ENCODE measurements around the gene TREH. TPM values are rescaled to one million over a fixed set of nuclear protein-coding genes. Genes with fewer than 3 reads are reported as not detected.

Gene TREH
- total RNA-seq, 1 donor from 2014 or later = 0.25 TPM

GRCh38 chr11:118618991-118619375 lies 60.5 kb downstream of the TREH start:
- H3K36me3 ChIP-seq = peaks cover 0 to 26% of the 10 kb centered on the region in 2 donors
- intact Hi-C loops (cut with DNase I) = no loop called here
- peak overlapping the region; percentile 90 for H3K27ac ChIP-seq
- peaks cover 70% of the 10 kb centered on the region for H3K4me1 ChIP-seq
- H3K9me3 ChIP-seq = no peaks in the 10 kb centered on the region
- peak overlapping the region in 1 of 2 donors; percentile 6 for H3K4me3 ChIP-seq
- no peak for DNase-seq (ENCODE audit: extremely low spot score in 2 of 2)
- TF ChIP-seq, protein P1, sequence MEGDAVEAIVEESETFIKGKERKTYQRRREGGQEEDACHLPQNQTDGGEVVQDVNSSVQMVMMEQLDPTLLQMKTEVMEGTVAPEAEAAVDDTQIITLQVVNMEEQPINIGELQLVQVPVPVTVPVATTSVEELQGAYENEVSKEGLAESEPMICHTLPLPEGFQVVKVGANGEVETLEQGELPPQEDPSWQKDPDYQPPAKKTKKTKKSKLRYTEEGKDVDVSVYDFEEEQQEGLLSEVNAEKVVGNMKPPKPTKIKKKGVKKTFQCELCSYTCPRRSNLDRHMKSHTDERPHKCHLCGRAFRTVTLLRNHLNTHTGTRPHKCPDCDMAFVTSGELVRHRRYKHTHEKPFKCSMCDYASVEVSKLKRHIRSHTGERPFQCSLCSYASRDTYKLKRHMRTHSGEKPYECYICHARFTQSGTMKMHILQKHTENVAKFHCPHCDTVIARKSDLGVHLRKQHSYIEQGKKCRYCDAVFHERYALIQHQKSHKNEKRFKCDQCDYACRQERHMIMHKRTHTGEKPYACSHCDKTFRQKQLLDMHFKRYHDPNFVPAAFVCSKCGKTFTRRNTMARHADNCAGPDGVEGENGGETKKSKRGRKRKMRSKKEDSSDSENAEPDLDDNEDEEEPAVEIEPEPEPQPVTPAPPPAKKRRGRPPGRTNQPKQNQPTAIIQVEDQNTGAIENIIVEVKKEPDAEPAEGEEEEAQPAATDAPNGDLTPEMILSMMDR (IDR thresholded peaks at IDR 0.05) = no peak
- TF ChIP-seq POLR2A (IDR thresholded peaks at IDR 0.05) (no peak), POLR2AphosphoS5 (IDR thresholded peaks at IDR 0.05; ENCODE audit: insufficient read depth in 1 of 2, low read depth in 1 of 2) (peak in 1 of 2 donors; percentile 46)
- no peaks in the 10 kb centered on the region for H3K27me3 ChIP-seq

DNA sequence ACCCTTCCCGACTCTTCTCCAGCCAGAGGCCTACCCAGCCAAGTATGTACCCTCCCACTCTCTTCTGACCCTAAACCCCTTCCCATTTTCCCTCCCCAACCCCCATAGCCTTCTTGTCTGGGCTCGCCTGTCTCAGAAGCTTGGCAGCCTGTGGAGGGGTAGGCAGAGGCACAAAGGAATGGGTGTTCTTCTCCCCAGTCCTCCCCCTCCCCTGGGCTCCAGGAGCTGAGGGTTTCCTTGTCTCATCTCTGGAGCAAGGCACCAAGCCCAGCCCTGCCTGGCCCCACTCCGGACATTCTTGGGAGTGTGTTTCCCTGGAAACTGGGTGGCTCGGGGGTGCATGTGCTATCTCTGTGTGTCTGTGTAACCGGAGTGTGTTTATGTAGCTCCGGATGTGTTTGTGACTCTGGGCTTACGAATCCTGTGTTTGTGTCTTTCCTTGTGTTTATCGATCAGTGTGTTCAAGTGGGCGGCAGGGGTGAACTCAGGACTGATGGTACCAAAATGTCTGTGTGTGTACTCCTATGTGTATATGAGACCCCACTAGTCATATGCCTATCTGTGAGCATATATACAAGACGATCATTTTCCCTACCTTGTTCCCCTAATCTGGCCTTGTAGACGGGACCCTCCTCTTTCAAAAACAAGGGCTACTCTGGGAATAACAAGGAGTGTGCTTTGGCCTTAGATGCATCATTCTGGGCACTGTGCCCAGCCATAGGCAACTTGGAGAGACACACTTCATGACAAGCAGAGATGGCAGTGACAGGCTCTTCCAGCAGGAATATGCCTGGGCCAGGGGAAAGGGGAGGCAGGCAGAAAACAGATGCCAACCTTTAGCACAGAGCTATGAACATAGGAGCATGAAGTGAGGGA lies 61.1 kb downstream of the TREH start:
- no peak for DNase-seq (ENCODE audit: extremely low spot score in 2 of 2)
- TF ChIP-seq POLR2AphosphoS5 (IDR thresholded peaks at IDR 0.05; ENCODE audit: insufficient read depth in 1 of 2, low read depth in 1 of 2) (no peak), POLR2A (IDR thresholded peaks at IDR 0.05) (no peak)
- TF ChIP-seq, protein P1 (IDR thresholded peaks at IDR 0.05) = no peak
- Histone ChIP-seq H3K9me3 (no peaks in the 10 kb centered on the region), H3K4me1 (peaks cover 69% of the 10 kb centered on the region), H3K27me3 (no peaks in the 10 kb centered on the region), H3K4me3 (peak overlapping the region in 1 of 2 donors; percentile 6), H3K27ac (peak overlapping the region; percentile 90), H3K36me3 (peaks cover 0 to 27% of the 10 kb centered on the region in 2 donors)
- intact Hi-C loops (cut with DNase I) = no loop called here

DNA sequence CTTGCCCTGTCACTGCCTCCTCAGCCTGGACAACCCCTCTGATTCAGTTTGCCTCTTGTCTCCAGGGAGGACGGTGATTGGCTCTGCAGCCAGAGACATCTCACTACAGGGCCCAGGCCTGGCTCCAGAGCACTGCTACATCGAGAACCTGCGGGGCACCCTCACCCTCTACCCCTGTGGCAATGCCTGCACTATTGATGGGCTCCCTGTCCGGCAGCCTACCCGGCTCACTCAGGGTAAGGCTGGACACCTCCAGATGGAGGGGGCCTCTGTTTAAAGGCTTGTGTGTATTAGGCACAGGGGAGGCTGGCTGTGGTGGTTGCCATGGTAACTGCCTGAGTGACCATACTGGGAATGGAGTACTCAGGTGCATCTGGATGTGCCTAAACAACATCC lies 63.5 kb downstream of the TREH start:
- H3K9me3 ChIP-seq = no peaks in the 10 kb centered on the region
- H3K36me3 ChIP-seq = peaks cover 0 to 27% of the 10 kb centered on the region in 2 donors
- no peaks in the 10 kb centered on the region for H3K27me3 ChIP-seq
- intact Hi-C loops (cut with DNase I) = no loop called here
- H3K27ac ChIP-seq = peak overlapping the region; percentile 90
- peaks cover 68% of the 10 kb centered on the region for H3K4me1 ChIP-seq
- TF ChIP-seq POLR2A (IDR thresholded peaks at IDR 0.05) (no peak), POLR2AphosphoS5 (IDR thresholded peaks at IDR 0.05; ENCODE audit: insufficient read depth in 1 of 2, low read depth in 1 of 2) (no peak)
- DNase-seq (ENCODE audit: extremely low spot score in 2 of 2) = no peak
- no peak overlapping the region for H3K4me3 ChIP-seq

DNA sequence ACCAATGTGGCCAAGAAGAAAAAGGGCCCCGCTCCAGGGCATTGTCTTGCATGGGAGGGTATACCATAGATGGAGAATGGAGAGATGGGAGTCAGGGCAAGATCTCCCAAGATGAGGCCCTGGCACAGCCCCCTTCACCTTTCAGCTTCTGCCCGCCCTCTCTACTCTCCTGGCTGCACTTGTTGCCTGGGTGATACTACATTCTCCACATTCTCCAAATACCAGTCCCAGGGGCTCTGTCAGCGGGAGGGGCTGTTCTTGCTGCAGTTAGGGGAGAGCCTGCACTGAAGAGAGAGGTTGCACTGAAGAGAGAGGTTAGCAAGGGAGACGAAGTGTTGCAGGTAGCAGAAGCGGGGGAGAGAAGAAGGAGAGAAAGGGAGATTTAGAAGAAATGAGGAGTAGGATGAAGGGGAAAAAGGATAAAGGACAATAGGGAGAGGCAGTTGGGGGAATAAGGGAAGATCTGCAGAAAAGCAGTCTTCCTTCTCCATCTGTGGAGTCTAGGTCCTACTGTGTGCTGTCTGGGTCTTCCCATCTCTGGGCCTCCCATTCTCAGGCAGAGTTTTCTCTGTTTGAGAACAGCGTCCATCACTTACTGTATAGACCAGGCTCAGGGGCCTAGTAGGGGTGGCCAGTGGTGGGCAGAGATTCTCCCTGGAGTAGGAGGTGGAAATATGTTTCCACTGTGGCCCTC lies 64.0 kb downstream of the TREH start:
- peaks cover 0 to 27% of the 10 kb centered on the region in 2 donors for H3K36me3 ChIP-seq
- intact Hi-C loops (cut with DNase I) = no loop called here
- peaks cover 68% of the 10 kb centered on the region for H3K4me1 ChIP-seq
- DNase-seq (ENCODE audit: extremely low spot score in 2 of 2) = no peak
- H3K4me3 ChIP-seq = no peak overlapping the region
- H3K27me3 ChIP-seq = no peaks in the 10 kb centered on the region
- no peaks in the 10 kb centered on the region for H3K9me3 ChIP-seq
- TF ChIP-seq, protein P1 (IDR thresholded peaks at IDR 0.05) = no peak
- no peak for TF ChIP-seq POLR2A (IDR thresholded peaks at IDR 0.05)
- H3K27ac ChIP-seq = peak overlapping the region; percentile 90

DNA sequence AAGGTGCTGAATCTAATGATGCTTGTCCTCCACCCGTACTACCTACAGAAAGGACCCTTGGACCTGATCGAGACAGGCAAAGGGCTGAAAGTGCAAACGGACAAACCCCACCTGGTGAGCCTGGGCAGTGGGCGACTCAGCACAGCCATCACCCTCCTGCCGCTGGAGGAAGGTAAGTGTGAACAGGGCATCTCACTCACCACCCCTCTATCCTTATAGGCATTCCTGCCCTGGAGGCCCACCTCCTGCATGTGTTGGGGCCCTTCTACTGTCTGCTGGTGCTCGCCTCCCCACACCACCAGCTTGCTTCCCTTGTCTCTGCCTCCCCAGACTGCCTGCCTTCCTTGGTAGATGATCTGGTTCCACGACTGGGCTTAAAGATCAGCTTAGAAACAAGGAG lies 64.9 kb downstream of the TREH start:
- intact Hi-C loops (cut with DNase I) = no loop called here
- no peak overlapping the region for H3K4me3 ChIP-seq
- no peaks in the 10 kb centered on the region for H3K9me3 ChIP-seq
- H3K36me3 ChIP-seq = peaks cover 0 to 27% of the 10 kb centered on the region in 2 donors
- DNase-seq (ENCODE audit: extremely low spot score in 2 of 2) = no peak
- TF ChIP-seq POLR2AphosphoS5 (IDR thresholded peaks at IDR 0.05; ENCODE audit: insufficient read depth in 1 of 2, low read depth in 1 of 2) = no peak
- TF ChIP-seq, protein P1 (IDR thresholded peaks at IDR 0.05) = no peak
- no peak for TF ChIP-seq POLR2A (IDR thresholded peaks at IDR 0.05)
- peaks cover 68% of the 10 kb centered on the region for H3K4me1 ChIP-seq
- peak overlapping the region; percentile 98 for H3K27ac ChIP-seq
- no peaks in the 10 kb centered on the region for H3K27me3 ChIP-seq

Measured in vagina (tissue), 2 donors.